ENCODE results near the gene NATD1. TPM values are rescaled to one million over a fixed set of nuclear protein-coding genes. Genes with fewer than 3 reads are reported as not detected.

The NATD1 gene
- total and polyA plus RNA-seq, 2 experiments from 2014 or later: 3.6 to 5.0 TPM

GRCh38 chr17:21258593-21258992 lies 5.4 kb upstream of the NATD1 start:
- no peaks in the 10 kb centered on the region for H3K9me3 ChIP-seq (ENCODE audit: low read depth)
- H3K27ac ChIP-seq: no peak overlapping the region
- no peaks in the 10 kb centered on the region for H3K36me3 ChIP-seq (ENCODE audit: low read depth)
- no peak overlapping the region for H3K4me2 ChIP-seq (ENCODE audit: unreplicated experiment)
- no peaks in the 10 kb centered on the region for H3K79me2 ChIP-seq (ENCODE audit: insufficient read depth)
- TF ChIP-seq EZH2 (IDR thresholded peaks at IDR 0.05; ENCODE audit: insufficient read depth, poor library complexity, severe bottlenecking): no peak
- in situ Hi-C loops (cut with MboI): no loop called here
- H3K9ac ChIP-seq: no peak overlapping the region
- H2AFZ ChIP-seq: no peak overlapping the region
- DNase-seq: no peak
- H3K27me3 ChIP-seq (replicated peaks; ENCODE audit: insufficient read depth): no peaks in the 10 kb centered on the region
- WGBS, 2 experiments (ENCODE audit: low coverage in 1 of 2, low lambda C conversion rate in 2 of 2, missing lambda C conversion rate in 2 of 2): 82 to 89% methylated on average over 7 of the region's 7 CpGs
- no peaks in the 10 kb centered on the region for H3K9me2 ChIP-seq (ENCODE audit: insufficient read depth)
- peaks cover 6% of the 10 kb centered on the region; the same call in 1 of the 2 replicates for H3F3A ChIP-seq (ENCODE audit: insufficient read depth)
- H3K4me3 ChIP-seq: no peak overlapping the region
- no peaks in the 10 kb centered on the region for H3K4me1 ChIP-seq (ENCODE audit: insufficient read depth)
- no peaks in the 10 kb centered on the region for H4K20me1 ChIP-seq (ENCODE audit: insufficient read depth)

GRCh38 chr17:21253646-21254441 lies 634 bp upstream of the NATD1 start:
- Histone ChIP-seq H3K9me2 (ENCODE audit: insufficient read depth) (no peaks in the 10 kb centered on the region), H3K36me3 (ENCODE audit: low read depth) (no peaks in the 10 kb centered on the region), H2AFZ (peak overlapping the region; percentile 99), H3F3A (ENCODE audit: insufficient read depth) (no peaks in the 10 kb centered on the region), H3K9me3 (ENCODE audit: low read depth) (no peaks in the 10 kb centered on the region), H3K27ac (no peak overlapping the region), H3K4me2 (ENCODE audit: unreplicated experiment) (peak overlapping the region; percentile 99), H3K9ac (peak overlapping the region; percentile 78), H3K4me1 (ENCODE audit: insufficient read depth) (no peaks in the 10 kb centered on the region), H3K27me3 (replicated peaks; ENCODE audit: insufficient read depth) (no peaks in the 10 kb centered on the region), H3K4me3 (peak overlapping the region; percentile 84), H4K20me1 (ENCODE audit: insufficient read depth) (no peaks in the 10 kb centered on the region), H3K79me2 (ENCODE audit: insufficient read depth) (0 out of 2 replicates have a peak, but pooled peaks cover 5% of the 10 kb centered on the region)
- in situ Hi-C loops (cut with MboI): no loop called here
- DNase-seq: no peak
- no peak for TF ChIP-seq EZH2 (IDR thresholded peaks at IDR 0.05; ENCODE audit: insufficient read depth, poor library complexity, severe bottlenecking)
- no peak for TF ChIP-seq EZH2phosphoT487 (IDR thresholded peaks at IDR 0.05; ENCODE audit: insufficient read depth, low read depth)
- WGBS, 2 experiments (ENCODE audit: low coverage in 1 of 2, low lambda C conversion rate in 2 of 2, missing lambda C conversion rate in 2 of 2): 24 to 26% methylated on average over 15 of the region's 15 CpGs

GRCh38 chr17:21252289-21252795 lies 868 bp downstream of the NATD1 start:
- Histone ChIP-seq H3F3A (ENCODE audit: insufficient read depth) (no peaks in the 10 kb centered on the region), H3K9ac (peak overlapping the region; percentile 68), H3K4me1 (ENCODE audit: insufficient read depth) (no peaks in the 10 kb centered on the region), H4K20me1 (ENCODE audit: insufficient read depth) (no peaks in the 10 kb centered on the region), H3K27me3 (replicated peaks; ENCODE audit: insufficient read depth) (no peaks in the 10 kb centered on the region), H3K36me3 (ENCODE audit: low read depth) (no peaks in the 10 kb centered on the region), H3K4me3 (peak overlapping the region; percentile 84), H3K27ac (no peak overlapping the region), H3K79me2 (ENCODE audit: insufficient read depth) (0 out of 2 replicates have a peak, but pooled peaks cover 5% of the 10 kb centered on the region), H3K4me2 (ENCODE audit: unreplicated experiment) (peak overlapping the region; percentile 58), H3K9me2 (ENCODE audit: insufficient read depth) (no peaks in the 10 kb centered on the region), H2AFZ (peak overlapping the region; percentile 35), H3K9me3 (ENCODE audit: low read depth) (no peaks in the 10 kb centered on the region)
- no peak for TF ChIP-seq EZH2phosphoT487 (IDR thresholded peaks at IDR 0.05; ENCODE audit: insufficient read depth, low read depth)
- no peak for TF ChIP-seq EZH2 (IDR thresholded peaks at IDR 0.05; ENCODE audit: insufficient read depth, poor library complexity, severe bottlenecking)
- DNase-seq: peak; percentile 41
- WGBS, 2 experiments (ENCODE audit: low coverage in 1 of 2, low lambda C conversion rate in 2 of 2, missing lambda C conversion rate in 2 of 2): 2 to 8% methylated on average over 7 to 12 of the region's 12 CpGs
- in situ Hi-C loops (cut with MboI): no loop called here

GRCh38 chr17:21251337-21252010 lies 1.7 kb downstream of the NATD1 start:
- Histone ChIP-seq H3K36me3 (ENCODE audit: low read depth) (no peaks in the 10 kb centered on the region), H3K4me1 (ENCODE audit: insufficient read depth) (no peaks in the 10 kb centered on the region), H3K27me3 (replicated peaks; ENCODE audit: insufficient read depth) (no peaks in the 10 kb centered on the region), H3K4me3 (0 out of 2 replicates have a peak overlapping the region, but pooled peaks have one; percentile 84), H2AFZ (no peak overlapping the region), H4K20me1 (ENCODE audit: insufficient read depth) (no peaks in the 10 kb centered on the region), H3F3A (ENCODE audit: insufficient read depth) (no peaks in the 10 kb centered on the region), H3K9me3 (ENCODE audit: low read depth) (no peaks in the 10 kb centered on the region), H3K9me2 (ENCODE audit: insufficient read depth) (no peaks in the 10 kb centered on the region), H3K4me2 (ENCODE audit: unreplicated experiment) (peak overlapping the region; percentile 58), H3K27ac (no peak overlapping the region), H3K9ac (peak overlapping the region; percentile 68; the same call in 1 of the 2 replicates), H3K79me2 (ENCODE audit: insufficient read depth) (0 out of 2 replicates have a peak, but pooled peaks cover 5% of the 10 kb centered on the region)
- TF ChIP-seq EZH2 (IDR thresholded peaks at IDR 0.05; ENCODE audit: insufficient read depth, poor library complexity, severe bottlenecking): no peak
- no peak for TF ChIP-seq EZH2phosphoT487 (IDR thresholded peaks at IDR 0.05; ENCODE audit: insufficient read depth, low read depth)
- 46 to 52% methylated on average over 15 of the region's 15 CpGs for WGBS, 2 experiments (ENCODE audit: low coverage in 1 of 2, low lambda C conversion rate in 2 of 2, missing lambda C conversion rate in 2 of 2)
- peak; percentile 36 for DNase-seq
- in situ Hi-C loops (cut with MboI): no loop called here
